ENCODE measurements around the gene PIP4K2A.

- TF ChIP-seq CTCF (IDR thresholded peaks at IDR 0.05; ENCODE audit: poor library complexity) (no peak), EZH2 (IDR thresholded peaks at IDR 0.05; ENCODE audit: borderline replicate concordance) (no peak)
Observed at GRCh38 chr10:22620929-22621328, 93.4 kb downstream of the PIP4K2A start.
